Activated naive CD4-positive, alpha-beta T cell treated with anti-CD3 and anti-CD28 coated beads, Interleukin-2, amount 50 U/mL, for 72 hours (primary cell): ENCODE results near the gene MAPT. TPM values are rescaled to one million over a fixed set of nuclear protein-coding genes. Genes with fewer than 3 reads are reported as not detected.

ENCODE experiments used
- ATAC-seq, 2 donors: fragments of 150-1000 bp; cut with Tn5 transposase; 2 replicates each; pipeline ENCODE4 v1.10.0; 2021; ENCODE audit warnings: mild to moderate bottlenecking in 2 of 2, moderate library complexity in 2 of 2
- DNase-seq, 2 donors: peaks; one replicate each; pipeline ENCODE4 v3.0.0; 2021 to 2022; ENCODE audit warnings: low spot score in 2 of 2
- H3K27ac Mint-ChIP-seq, 2 donors: one replicate each; pipeline ENCODE4 v1.8.0; 2022; ENCODE audit warnings: mild to moderate bottlenecking in 2 of 2, mixed read lengths in 2 of 2
- H3K36me3 Mint-ChIP-seq, 2 donors: one replicate each; pipeline ENCODE4 v1.8.0; 2022; ENCODE audit warnings: mixed read lengths in 2 of 2
- H3K9me3 Mint-ChIP-seq, 2 donors: one replicate each; pipeline ENCODE4 v1.8.0; 2022; ENCODE audit warnings: mixed read lengths in 2 of 2
- total RNA-seq, 2 donors: library from RNA; stranded (reverse); gene quantifications; one replicate each; pipeline ENCODE4 v1.2.3, GENCODE V29; 2022

The MAPT gene
- total RNA-seq, 2 donors from 2014 or later: 0.57 to 2.2 TPM

DNA sequence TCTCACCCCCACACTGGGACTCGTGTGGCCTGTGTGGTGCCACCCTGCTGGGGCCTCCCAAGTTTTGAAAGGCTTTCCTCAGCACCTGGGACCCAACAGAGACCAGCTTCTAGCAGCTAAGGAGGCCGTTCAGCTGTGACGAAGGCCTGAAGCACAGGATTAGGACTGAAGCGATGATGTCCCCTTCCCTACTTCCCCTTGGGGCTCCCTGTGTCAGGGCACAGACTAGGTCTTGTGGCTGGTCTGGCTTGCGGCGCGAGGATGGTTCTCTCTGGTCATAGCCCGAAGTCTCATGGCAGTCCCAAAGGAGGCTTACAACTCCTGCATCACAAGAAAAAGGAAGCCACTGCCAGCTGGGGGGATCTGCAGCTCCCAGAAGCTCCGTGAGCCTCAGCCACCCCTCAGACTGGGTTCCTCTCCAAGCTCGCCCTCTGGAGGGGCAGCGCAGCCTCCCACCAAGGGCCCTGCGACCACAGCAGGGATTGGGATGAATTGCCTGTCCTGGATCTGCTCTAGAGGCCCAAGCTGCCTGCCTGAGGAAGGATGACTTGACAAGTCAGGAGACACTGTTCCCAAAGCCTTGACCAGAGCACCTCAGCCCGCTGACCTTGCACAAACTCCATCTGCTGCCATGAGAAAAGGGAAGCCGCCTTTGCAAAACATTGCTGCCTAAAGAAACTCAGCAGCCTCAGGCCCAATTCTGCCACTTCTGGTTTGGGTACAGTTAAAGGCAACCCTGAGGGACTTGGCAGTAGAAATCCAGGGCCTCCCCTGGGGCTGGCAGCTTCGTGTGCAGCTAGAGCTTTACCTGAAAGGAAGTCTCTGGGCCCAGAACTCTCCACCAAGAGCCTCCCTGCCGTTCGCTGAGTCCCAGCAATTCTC is 132.1 kb downstream of the MAPT start:
- Mint-ChIP-seq H3K9me3 (no peaks in the 10 kb centered on the region), H3K27ac (peak overlapping the region; percentile 66 to 86), H3K36me3 (peaks cover 0 to 11% of the 10 kb centered on the region in 2 donors)
- DNase-seq (peak in 1 of 2 donors; percentile 44), ATAC-seq (no peak)

- Mint-ChIP-seq H3K9me3 (no peaks in the 10 kb centered on the region), H3K36me3 (peaks cover 0 to 11% of the 10 kb centered on the region in 2 donors), H3K27ac (peak overlapping the region in 1 of 2 donors; percentile 83)
- ATAC-seq (no peak), DNase-seq (no peak)
Measured at GRCh38 chr17:46027048-46027975, 133.0 kb downstream of the MAPT start.

DNA sequence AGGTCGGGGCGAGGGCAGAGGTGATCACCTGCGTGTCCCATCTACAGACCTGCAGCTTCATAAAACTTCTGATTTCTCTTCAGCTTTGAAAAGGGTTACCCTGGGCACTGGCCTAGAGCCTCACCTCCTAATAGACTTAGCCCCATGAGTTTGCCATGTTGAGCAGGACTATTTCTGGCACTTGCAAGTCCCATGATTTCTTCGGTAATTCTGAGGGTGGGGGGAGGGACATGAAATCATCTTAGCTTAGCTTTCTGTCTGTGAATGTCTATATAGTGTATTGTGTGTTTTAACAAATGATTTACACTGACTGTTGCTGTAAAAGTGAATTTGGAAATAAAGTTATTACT is 133.6 kb downstream of the MAPT start:
- DNase-seq: no peak
- peak overlapping the region; percentile 19 to 83 for H3K27ac Mint-ChIP-seq
- ATAC-seq: no peak
- no peaks in the 10 kb centered on the region for H3K9me3 Mint-ChIP-seq
- peaks cover 0 to 11% of the 10 kb centered on the region in 2 donors for H3K36me3 Mint-ChIP-seq

DNA sequence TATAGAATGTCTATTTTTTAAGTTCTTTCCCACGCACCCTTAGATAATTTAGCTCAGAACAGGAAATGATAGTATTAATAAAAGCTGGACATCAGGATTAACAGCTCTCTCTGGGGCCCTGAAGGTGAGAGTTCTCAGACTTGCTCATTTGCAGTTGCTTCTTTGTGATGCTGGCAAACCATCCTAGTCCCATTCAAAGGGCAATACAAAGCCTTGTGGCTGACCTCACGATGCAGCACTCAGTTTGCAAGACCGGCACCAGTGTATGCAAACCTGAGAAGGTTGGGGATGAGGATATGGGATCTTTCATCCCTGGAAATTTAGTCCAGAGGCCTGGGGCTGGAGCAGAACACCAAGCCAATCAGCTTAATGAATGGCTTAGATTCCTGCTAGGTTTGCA is 134.0 kb downstream of the MAPT start:
- Mint-ChIP-seq H3K36me3 (peaks cover 0 to 11% of the 10 kb centered on the region in 2 donors), H3K27ac (peak overlapping the region; percentile 7 to 19), H3K9me3 (no peaks in the 10 kb centered on the region)
- no peak for DNase-seq
- no peak for ATAC-seq

- ATAC-seq: no peak
- peak overlapping the region; percentile 1 to 19 for H3K27ac Mint-ChIP-seq
- no peak for DNase-seq
- H3K9me3 Mint-ChIP-seq: no peaks in the 10 kb centered on the region
- peaks cover 0 to 11% of the 10 kb centered on the region in 2 donors for H3K36me3 Mint-ChIP-seq
Measured at GRCh38 chr17:46028981-46029565, 134.7 kb downstream of the MAPT start.

DNA sequence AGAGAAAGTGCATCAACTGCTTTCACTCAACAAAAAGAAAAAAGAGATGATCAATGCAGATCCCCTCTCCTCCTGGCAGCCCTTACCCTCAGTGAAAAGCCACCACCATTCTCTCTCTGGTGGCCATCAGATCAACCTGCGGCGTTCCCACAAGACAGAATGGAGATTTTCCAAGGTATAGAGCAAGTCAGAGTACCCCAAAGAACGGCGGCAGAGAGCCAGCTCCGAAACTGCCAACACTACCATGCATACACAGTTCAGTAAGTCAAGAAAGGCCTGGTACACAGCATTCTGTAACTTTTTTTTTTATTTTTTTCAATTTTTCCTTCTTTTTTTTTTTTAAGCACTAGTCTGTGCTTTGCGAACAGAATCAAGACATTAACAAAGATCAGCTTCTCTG is 135.3 kb downstream of the MAPT start:
- Mint-ChIP-seq H3K27ac (peak overlapping the region in 1 of 2 donors; percentile 19), H3K9me3 (no peaks in the 10 kb centered on the region), H3K36me3 (peaks cover 3 to 11% of the 10 kb centered on the region in 2 donors)

DNA sequence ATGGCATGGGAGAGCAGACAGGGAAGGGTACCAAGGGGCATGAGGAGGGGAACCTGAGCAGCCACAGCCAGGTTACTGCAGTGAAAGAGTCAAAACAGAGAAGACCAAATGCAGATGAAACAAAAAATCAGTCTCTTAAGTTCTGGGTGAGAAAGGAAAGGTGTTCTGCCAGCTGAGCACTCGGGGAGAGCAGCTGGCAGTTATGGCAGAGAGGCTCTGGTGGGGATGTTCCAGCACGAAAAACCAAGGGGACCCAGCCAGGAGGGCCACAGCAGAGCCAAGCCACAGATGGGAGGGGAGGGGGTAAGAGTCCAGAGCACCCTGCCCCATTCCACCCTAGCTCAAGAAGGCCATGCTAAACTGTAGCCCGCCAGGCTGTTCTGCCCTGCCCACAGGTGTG is 136.4 kb downstream of the MAPT start:
- H3K36me3 Mint-ChIP-seq: peaks cover 6 to 11% of the 10 kb centered on the region in 2 donors
- no peaks in the 10 kb centered on the region for H3K9me3 Mint-ChIP-seq
- ATAC-seq (no peak), DNase-seq (no peak)
- H3K27ac Mint-ChIP-seq: peak overlapping the region in 1 of 2 donors; percentile 89

More for the DNA sequence above, 135.3 kb downstream of the MAPT start:
- no peak for ATAC-seq
- DNase-seq: no peak

DNA sequence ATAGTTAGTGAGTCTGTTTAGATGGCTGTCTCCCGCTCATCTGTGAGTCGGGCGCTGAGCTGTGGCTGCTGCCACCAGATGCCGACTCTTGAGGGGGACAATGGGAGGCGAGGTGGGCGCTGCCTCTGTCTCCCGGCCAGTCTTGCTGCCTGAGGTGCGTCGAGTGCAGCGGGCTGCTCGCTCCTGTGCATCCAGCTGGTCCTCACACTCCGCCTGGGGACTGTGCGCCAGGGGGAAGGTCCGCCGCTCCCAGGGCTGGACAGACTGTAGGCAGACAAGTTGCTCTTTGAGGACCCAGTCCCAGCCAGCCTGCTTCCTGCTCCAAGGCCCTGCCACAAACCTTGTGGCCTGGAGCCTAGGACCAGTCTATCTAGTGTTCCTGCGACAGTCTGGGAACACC is 137.1 kb downstream of the MAPT start:
- Mint-ChIP-seq H3K36me3 (peaks cover 6 to 11% of the 10 kb centered on the region in 2 donors), H3K27ac (no peak overlapping the region), H3K9me3 (no peaks in the 10 kb centered on the region)
- ATAC-seq (no peak), DNase-seq (no peak)

DNA sequence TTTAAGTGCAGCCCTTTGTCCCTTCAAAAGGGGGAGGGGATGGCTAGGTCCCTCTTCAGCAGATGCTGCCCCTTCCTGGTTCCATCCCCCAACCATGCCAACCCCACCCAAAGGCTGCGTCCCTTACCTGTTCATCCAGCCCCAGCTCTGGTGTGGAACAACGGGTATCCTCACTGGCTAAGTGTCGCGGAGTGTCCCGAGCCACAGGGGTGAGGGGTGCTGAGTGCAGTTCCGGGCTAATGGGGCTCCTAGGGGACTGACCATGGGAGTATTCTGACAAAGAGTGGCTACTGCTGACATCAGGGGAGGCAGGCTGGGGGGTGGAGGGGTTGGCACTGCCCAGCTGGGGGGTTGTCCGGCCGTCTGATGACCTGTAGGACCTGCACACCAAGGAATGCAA is 137.6 kb downstream of the MAPT start:
- ATAC-seq (no peak), DNase-seq (no peak)
- H3K9me3 Mint-ChIP-seq: no peaks in the 10 kb centered on the region
- peaks cover 6 to 11% of the 10 kb centered on the region in 2 donors for H3K36me3 Mint-ChIP-seq
- peak overlapping the region in 1 of 2 donors; percentile 81 for H3K27ac Mint-ChIP-seq

GRCh38 chr17:46032909-46033308 is 138.6 kb downstream of the MAPT start:
- DNase-seq (no peak), ATAC-seq (no peak)
- peak overlapping the region in 1 of 2 donors; percentile 37 for H3K27ac Mint-ChIP-seq
- H3K9me3 Mint-ChIP-seq: no peaks in the 10 kb centered on the region
- peaks cover 6 to 12% of the 10 kb centered on the region in 2 donors for H3K36me3 Mint-ChIP-seq

DNA sequence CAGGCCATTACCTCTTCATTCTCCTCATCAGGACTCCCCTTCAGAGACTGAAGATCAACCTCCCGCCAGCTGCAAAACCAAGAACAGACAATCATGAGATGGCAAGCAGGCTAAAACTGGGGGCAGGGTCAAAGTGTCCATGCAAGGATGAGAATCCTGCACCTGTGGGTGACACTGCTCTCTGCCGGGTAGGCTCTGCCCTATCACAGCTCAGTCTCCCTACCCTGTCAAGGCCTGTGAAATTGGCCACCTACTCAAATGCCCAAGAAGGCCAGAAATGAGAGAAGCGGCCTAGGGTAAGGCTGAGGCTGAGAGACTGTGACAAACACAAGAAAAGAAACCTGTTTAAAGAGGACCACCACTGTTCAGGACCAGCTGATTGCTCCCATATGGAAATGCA is 139.0 kb downstream of the MAPT start:
- DNase-seq (no peak), ATAC-seq (no peak)
- Mint-ChIP-seq H3K36me3 (peaks cover 6 to 17% of the 10 kb centered on the region in 2 donors), H3K9me3 (no peaks in the 10 kb centered on the region), H3K27ac (peak overlapping the region in 1 of 2 donors; percentile 37)

DNA sequence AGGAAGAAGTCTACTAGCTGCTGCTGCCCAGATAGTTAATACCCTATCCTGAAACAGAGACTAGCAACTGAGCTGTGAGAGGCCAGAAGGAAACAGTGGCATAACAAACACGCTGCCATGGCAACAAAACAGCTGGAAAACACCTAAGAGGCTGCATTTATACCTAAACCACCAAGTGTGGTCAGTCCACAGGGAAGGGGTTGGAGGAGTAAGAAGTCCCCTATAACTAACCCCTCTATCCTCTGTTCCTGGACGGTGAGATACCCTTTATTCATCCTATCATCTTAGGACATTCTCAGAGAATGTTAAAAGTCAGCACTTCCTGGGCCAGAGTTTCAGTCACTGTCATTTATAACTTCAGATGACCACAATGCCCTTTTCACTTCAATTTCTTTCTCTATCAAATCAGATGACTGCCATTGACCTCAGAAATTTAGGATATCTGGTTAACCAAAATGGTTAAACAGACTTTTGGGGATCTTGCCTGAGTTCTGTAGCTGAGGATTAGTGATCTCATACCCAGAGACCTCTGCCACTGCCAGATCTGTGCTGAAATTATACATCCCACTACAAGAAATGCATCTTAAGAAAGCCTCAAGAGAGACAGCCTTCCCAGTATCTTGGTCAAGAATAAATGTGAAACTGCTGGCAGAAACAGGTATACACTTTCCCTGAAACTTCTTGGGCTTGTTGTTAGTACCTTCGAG is 140.9 kb downstream of the MAPT start:
- ATAC-seq (peak; percentile 45 to 91), DNase-seq (peak in 1 of 2 donors; percentile 63)
- no peaks in the 10 kb centered on the region for H3K9me3 Mint-ChIP-seq
- peaks cover 6 to 16% of the 10 kb centered on the region in 2 donors for H3K36me3 Mint-ChIP-seq
- peak overlapping the region; percentile 44 to 85 for H3K27ac Mint-ChIP-seq

GRCh38 chr17:46036491-46036890 is 142.1 kb downstream of the MAPT start:
- peaks cover 7 to 11% of the 10 kb centered on the region in 2 donors for H3K36me3 Mint-ChIP-seq
- no peaks in the 10 kb centered on the region for H3K9me3 Mint-ChIP-seq
- no peak for ATAC-seq

DNA sequence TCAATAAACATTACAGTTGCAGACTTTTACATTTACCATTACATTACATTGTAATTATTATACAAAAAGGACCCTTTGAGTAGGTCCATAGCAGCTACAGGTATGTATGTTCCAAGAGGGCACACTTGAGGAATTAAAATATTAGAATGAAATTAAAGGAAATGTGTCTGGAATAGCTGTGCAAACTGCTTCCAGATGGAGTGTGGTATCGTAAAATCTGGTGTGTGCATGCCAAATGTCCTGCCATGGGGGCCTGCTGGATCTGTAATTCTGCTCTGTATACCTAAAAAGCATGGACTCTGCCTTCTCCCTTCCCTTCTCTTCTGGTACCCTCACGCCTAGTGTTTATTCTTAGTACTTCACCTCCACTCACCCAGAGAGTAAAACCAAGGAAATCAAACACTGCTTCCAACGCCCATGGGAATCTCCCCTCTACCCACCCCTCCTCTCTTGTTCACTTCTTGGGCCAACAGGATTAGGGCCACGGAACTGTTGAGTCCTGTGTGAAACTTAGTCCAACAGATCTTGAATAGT is 143.4 kb downstream of the MAPT start:
- peaks cover 7 to 11% of the 10 kb centered on the region in 2 donors for H3K36me3 Mint-ChIP-seq
- ATAC-seq (no peak), DNase-seq (no peak)
- no peak overlapping the region for H3K27ac Mint-ChIP-seq
- H3K9me3 Mint-ChIP-seq: no peaks in the 10 kb centered on the region

More at GRCh38 chr17:46036491-46036890, 142.1 kb downstream of the MAPT start:
- peak overlapping the region in 1 of 2 donors; percentile 75 for H3K27ac Mint-ChIP-seq
- DNase-seq: no peak

- DNase-seq (no peak), ATAC-seq (no peak)
- peaks cover 7 to 11% of the 10 kb centered on the region in 2 donors for H3K36me3 Mint-ChIP-seq
- H3K27ac Mint-ChIP-seq: peak overlapping the region in 1 of 2 donors; percentile 48
- no peaks in the 10 kb centered on the region for H3K9me3 Mint-ChIP-seq
Measured at GRCh38 chr17:46038414-46038813, 144.1 kb downstream of the MAPT start.

- Mint-ChIP-seq H3K36me3 (peaks cover 7 to 11% of the 10 kb centered on the region in 2 donors), H3K9me3 (no peaks in the 10 kb centered on the region), H3K27ac (peak overlapping the region in 1 of 2 donors; percentile 34)
- ATAC-seq (no peak), DNase-seq (no peak)
Measured at GRCh38 chr17:46038937-46039336, 144.6 kb downstream of the MAPT start.
